ENCODE results near the gene ESD. TPM values are rescaled to one million over a fixed set of nuclear protein-coding genes. Genes with fewer than 3 reads are reported as not detected.
A peak's percentile ranks its signal among the peaks of the same experiment; 100 is the strongest.
"Not testable (repeated sequence)": the region's sequence is repeated elsewhere in the genome, so short reads cannot be mapped to it uniquely, and the experiment has no call there.

The ESD gene
- polyA plus RNA-seq, 1 donor, result 199 TPM

- no peak for DNase-seq
- H3K9me3 ChIP-seq (ENCODE audit: control insufficient read depth, low read depth, low read length), result no peaks in the 10 kb centered on the region
- peak overlapping the region; percentile 86 for H3K4me3 ChIP-seq (ENCODE audit: low read length)
- peak overlapping the region; percentile 96 for H3K27ac ChIP-seq (ENCODE audit: low read length)
- WGBS (ENCODE audit: insufficient coverage, low lambda C conversion rate), result 17% methylated on average over 1 of the region's 5 CpGs
- H3K4me1 ChIP-seq (ENCODE audit: control insufficient read depth, insufficient read depth, low read length), result peaks cover 11% of the 10 kb centered on the region
- no peaks in the 10 kb centered on the region for H3K36me3 ChIP-seq (ENCODE audit: control insufficient read depth, insufficient read depth, low read length)
- H3K27me3 ChIP-seq (ENCODE audit: control insufficient read depth, insufficient read depth, low read length), result no peaks in the 10 kb centered on the region
Observed at GRCh38 chr13:46796129-46796514, 839 bp downstream of the ESD start.

GRCh38 chr13:46795321-46795720 lies 1.6 kb downstream of the ESD start:
- DNase-seq, result no peak
- Histone ChIP-seq H3K27me3 (ENCODE audit: control insufficient read depth, insufficient read depth, low read length) (no peaks in the 10 kb centered on the region), H3K4me1 (ENCODE audit: control insufficient read depth, insufficient read depth, low read length) (peaks cover 11% of the 10 kb centered on the region), H3K4me3 (ENCODE audit: low read length) (no peak overlapping the region), H3K9me3 (ENCODE audit: control insufficient read depth, low read depth, low read length) (no peaks in the 10 kb centered on the region), H3K36me3 (ENCODE audit: control insufficient read depth, insufficient read depth, low read length) (peaks cover 6% of the 10 kb centered on the region), H3K27ac (ENCODE audit: low read length) (no peak overlapping the region)
- WGBS (ENCODE audit: insufficient coverage, low lambda C conversion rate), result no CpG with 5 or more reads among the region's 6 CpGs

GRCh38 chr13:46783504-46783903 lies 13.5 kb downstream of the ESD start:
- 100% methylated on average over 2 of the region's 3 CpGs for WGBS (ENCODE audit: insufficient coverage, low lambda C conversion rate)
- Histone ChIP-seq H3K27ac (ENCODE audit: low read length) (no peak overlapping the region), H3K4me3 (ENCODE audit: low read length) (no peak overlapping the region), H3K36me3 (ENCODE audit: control insufficient read depth, insufficient read depth, low read length) (peaks cover 38% of the 10 kb centered on the region), H3K4me1 (ENCODE audit: control insufficient read depth, insufficient read depth, low read length) (no peaks in the 10 kb centered on the region), H3K27me3 (ENCODE audit: control insufficient read depth, insufficient read depth, low read length) (no peaks in the 10 kb centered on the region), H3K9me3 (ENCODE audit: control insufficient read depth, low read depth, low read length) (no peaks in the 10 kb centered on the region)
- no peak for DNase-seq

GRCh38 chr13:46782691-46783090 lies 14.3 kb downstream of the ESD start:
- no peaks in the 10 kb centered on the region for H3K9me3 ChIP-seq (ENCODE audit: control insufficient read depth, low read depth, low read length)
- no peak overlapping the region for H3K4me3 ChIP-seq (ENCODE audit: low read length)
- peaks cover 44% of the 10 kb centered on the region for H3K36me3 ChIP-seq (ENCODE audit: control insufficient read depth, insufficient read depth, low read length)
- no CpG with 5 or more reads among the region's 2 CpGs for WGBS (ENCODE audit: insufficient coverage, low lambda C conversion rate)
- no peaks in the 10 kb centered on the region for H3K4me1 ChIP-seq (ENCODE audit: control insufficient read depth, insufficient read depth, low read length)
- no peaks in the 10 kb centered on the region for H3K27me3 ChIP-seq (ENCODE audit: control insufficient read depth, insufficient read depth, low read length)
- no peak overlapping the region for H3K27ac ChIP-seq (ENCODE audit: low read length)
- no peak for DNase-seq

- no peak overlapping the region for H3K27ac ChIP-seq (ENCODE audit: low read length)
- DNase-seq, result no peak
- no peaks in the 10 kb centered on the region for H3K27me3 ChIP-seq (ENCODE audit: control insufficient read depth, insufficient read depth, low read length)
- H3K36me3 ChIP-seq (ENCODE audit: control insufficient read depth, insufficient read depth, low read length), result peaks cover 48% of the 10 kb centered on the region
- 88% methylated on average over 1 of the region's 1 CpG for WGBS (ENCODE audit: insufficient coverage, low lambda C conversion rate)
- H3K4me1 ChIP-seq (ENCODE audit: control insufficient read depth, insufficient read depth, low read length), result no peaks in the 10 kb centered on the region
- H3K9me3 ChIP-seq (ENCODE audit: control insufficient read depth, low read depth, low read length), result no peaks in the 10 kb centered on the region
- no peak overlapping the region for H3K4me3 ChIP-seq (ENCODE audit: low read length)
Observed at GRCh38 chr13:46782066-46782465, 14.9 kb downstream of the ESD start.

GRCh38 chr13:46778890-46779289 lies 18.1 kb downstream of the ESD start:
- WGBS (ENCODE audit: insufficient coverage, low lambda C conversion rate), result 90% methylated on average over 2 of the region's 2 CpGs
- peaks cover 49% of the 10 kb centered on the region for H3K36me3 ChIP-seq (ENCODE audit: control insufficient read depth, insufficient read depth, low read length)

GRCh38 chr13:46778095-46778494 lies 18.9 kb downstream of the ESD start:
- no peak overlapping the region for H3K27ac ChIP-seq (ENCODE audit: low read length)
- H3K4me3 ChIP-seq (ENCODE audit: low read length), result no peak overlapping the region
- no peaks in the 10 kb centered on the region for H3K4me1 ChIP-seq (ENCODE audit: control insufficient read depth, insufficient read depth, low read length)
- no CpG with 5 or more reads among the region's 3 CpGs for WGBS (ENCODE audit: insufficient coverage, low lambda C conversion rate)
- no peaks in the 10 kb centered on the region for H3K27me3 ChIP-seq (ENCODE audit: control insufficient read depth, insufficient read depth, low read length)
- DNase-seq, result no peak
- no peaks in the 10 kb centered on the region for H3K9me3 ChIP-seq (ENCODE audit: control insufficient read depth, low read depth, low read length)
- peaks cover 53% of the 10 kb centered on the region for H3K36me3 ChIP-seq (ENCODE audit: control insufficient read depth, insufficient read depth, low read length)

More at GRCh38 chr13:46778890-46779289, 18.1 kb downstream of the ESD start:
- no peak for DNase-seq
- Histone ChIP-seq H3K9me3 (ENCODE audit: control insufficient read depth, low read depth, low read length) (no peaks in the 10 kb centered on the region), H3K4me3 (ENCODE audit: low read length) (no peak overlapping the region), H3K4me1 (ENCODE audit: control insufficient read depth, insufficient read depth, low read length) (no peaks in the 10 kb centered on the region), H3K27me3 (ENCODE audit: control insufficient read depth, insufficient read depth, low read length) (no peaks in the 10 kb centered on the region), H3K27ac (ENCODE audit: low read length) (no peak overlapping the region)

GRCh38 chr13:46775385-46776107 lies 21.4 kb downstream of the ESD start:
- Histone ChIP-seq H3K27ac (ENCODE audit: low read length) (no peak overlapping the region), H3K4me1 (ENCODE audit: control insufficient read depth, insufficient read depth, low read length) (no peaks in the 10 kb centered on the region), H3K4me3 (ENCODE audit: low read length) (no peak overlapping the region), H3K36me3 (ENCODE audit: control insufficient read depth, insufficient read depth, low read length) (peaks cover 45% of the 10 kb centered on the region), H3K27me3 (ENCODE audit: control insufficient read depth, insufficient read depth, low read length) (no peaks in the 10 kb centered on the region), H3K9me3 (ENCODE audit: control insufficient read depth, low read depth, low read length) (no peaks in the 10 kb centered on the region)
- WGBS (ENCODE audit: insufficient coverage, low lambda C conversion rate), result 100% methylated on average over 2 of the region's 8 CpGs
- no peak for DNase-seq

- Histone ChIP-seq H3K4me3 (ENCODE audit: low read length) (no peak overlapping the region), H3K9me3 (ENCODE audit: control insufficient read depth, low read depth, low read length) (no peaks in the 10 kb centered on the region), H3K27ac (ENCODE audit: low read length) (no peak overlapping the region), H3K4me1 (ENCODE audit: control insufficient read depth, insufficient read depth, low read length) (no peaks in the 10 kb centered on the region), H3K27me3 (ENCODE audit: control insufficient read depth, insufficient read depth, low read length) (no peaks in the 10 kb centered on the region), H3K36me3 (ENCODE audit: control insufficient read depth, insufficient read depth, low read length) (peaks cover 33% of the 10 kb centered on the region)
- WGBS (ENCODE audit: insufficient coverage, low lambda C conversion rate), result 100% methylated on average over 1 of the region's 2 CpGs
- DNase-seq, result no peak
Observed at GRCh38 chr13:46773541-46773940, 23.4 kb downstream of the ESD start.

GRCh38 chr13:46771693-46772092 lies 25.3 kb downstream of the ESD start:
- Histone ChIP-seq H3K36me3 (ENCODE audit: control insufficient read depth, insufficient read depth, low read length) (peaks cover 23% of the 10 kb centered on the region), H3K9me3 (ENCODE audit: control insufficient read depth, low read depth, low read length) (no peaks in the 10 kb centered on the region), H3K27ac (ENCODE audit: low read length) (no peak overlapping the region), H3K4me3 (ENCODE audit: low read length) (no peak overlapping the region), H3K4me1 (ENCODE audit: control insufficient read depth, insufficient read depth, low read length) (no peaks in the 10 kb centered on the region), H3K27me3 (ENCODE audit: control insufficient read depth, insufficient read depth, low read length) (no peaks in the 10 kb centered on the region)
- DNase-seq, result no peak

- 100% methylated on average over 1 of the region's 4 CpGs for WGBS (ENCODE audit: insufficient coverage, low lambda C conversion rate)
- not testable (repeated sequence) for H3K4me1 ChIP-seq (ENCODE audit: control insufficient read depth, insufficient read depth, low read length); H3K9me3 ChIP-seq (ENCODE audit: control insufficient read depth, low read depth, low read length); H3K27ac ChIP-seq (ENCODE audit: low read length); H3K4me3 ChIP-seq (ENCODE audit: low read length); DNase-seq; H3K27me3 ChIP-seq (ENCODE audit: control insufficient read depth, insufficient read depth, low read length)
- H3K36me3 ChIP-seq (ENCODE audit: control insufficient read depth, insufficient read depth, low read length), result peaks cover 12% of the 10 kb centered on the region
Observed at GRCh38 chr13:46769925-46770324, 27.0 kb downstream of the ESD start.

All from large intestine (tissue), 3 donors.